ENCODE measurements around the gene SLC36A4. TPM values are rescaled to one million over a fixed set of nuclear protein-coding genes. Genes with fewer than 3 reads are reported as not detected.

Gene SLC36A4
- total RNA-seq, 2 experiments from 2014 or later: 13.9 to 16.1 TPM

DNA sequence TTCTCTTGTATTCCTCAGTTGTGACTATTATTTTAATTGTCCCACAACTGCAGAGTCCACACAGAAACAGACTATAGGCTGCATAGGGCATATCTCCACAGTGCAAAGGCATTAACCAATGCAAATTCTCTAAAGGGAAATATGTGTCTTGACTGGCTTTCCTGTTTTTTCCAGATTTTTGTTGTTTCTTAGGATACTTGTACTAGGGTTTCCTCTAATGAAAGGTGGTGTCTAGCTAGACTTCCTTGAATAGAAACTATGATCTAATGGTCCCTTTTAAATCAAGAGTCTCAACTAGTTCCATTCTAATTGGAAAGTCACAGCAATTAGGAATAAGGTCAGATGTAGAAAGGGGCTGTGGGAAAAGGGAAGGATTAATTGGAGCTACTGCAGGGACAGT, 37.6 kb downstream of the SLC36A4 start:
- Mint-ChIP-seq H3K4me1 (no peaks in the 10 kb centered on the region), H3K4me3 (no peak overlapping the region), H3K9me3 (ENCODE audit: low read depth) (peaks cover 2% of the 10 kb centered on the region), H3K27me3 (no peaks in the 10 kb centered on the region), H3K36me3 (ENCODE audit: low read depth) (peaks cover 46% of the 10 kb centered on the region), H3K27ac (no peak overlapping the region)
- ATAC-seq (no peak), DNase-seq (no peak)
- ChIA-PET POLR2A (no interaction called here), CTCF (interaction anchor here (0.6 to 1.1 kb wide), 3 partner anchors 9 to 32 kb away, joined by 3 to 4 read pairs (median 4); no protein-coding TSS in a partner anchor)
- intact Hi-C loops (cut with DNase I, micrococcal nuclease): no loop called here

DNA sequence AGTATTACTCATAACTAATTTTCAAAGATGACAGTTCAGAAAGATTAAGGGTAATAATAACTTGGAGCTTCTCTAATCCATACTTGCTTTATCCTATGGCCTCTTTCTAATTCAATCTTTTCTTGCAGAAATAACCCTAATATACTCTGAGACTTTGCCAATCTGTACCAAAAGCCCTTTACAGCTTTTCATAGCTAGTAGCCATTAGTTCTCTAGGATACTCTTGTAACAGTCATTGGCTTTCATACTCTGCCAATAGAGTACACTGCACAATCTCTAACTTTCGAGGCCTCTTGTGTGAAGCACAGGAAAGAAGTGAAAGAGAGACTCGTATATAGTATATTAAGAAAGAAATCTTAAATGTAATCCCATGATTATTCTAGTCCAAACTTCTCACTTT, 38.1 kb downstream of the SLC36A4 start:
- H3K4me1 Mint-ChIP-seq: no peaks in the 10 kb centered on the region
- H3K27ac Mint-ChIP-seq: no peak overlapping the region
- H3K4me3 Mint-ChIP-seq: no peak overlapping the region
- CTCF ChIA-PET: interaction anchor here (0.6 kb wide), 1 partner anchor 11 kb away, joined by 3 read pairs; no protein-coding TSS in a partner anchor
- intact Hi-C loops (cut with DNase I, micrococcal nuclease): no loop called here
- no peaks in the 10 kb centered on the region for H3K27me3 Mint-ChIP-seq
- ATAC-seq (no peak), DNase-seq (no peak)
- peaks cover 2% of the 10 kb centered on the region for H3K9me3 Mint-ChIP-seq (ENCODE audit: low read depth)
- POLR2A ChIA-PET: no interaction called here
- peaks cover 42% of the 10 kb centered on the region for H3K36me3 Mint-ChIP-seq (ENCODE audit: low read depth)

DNA sequence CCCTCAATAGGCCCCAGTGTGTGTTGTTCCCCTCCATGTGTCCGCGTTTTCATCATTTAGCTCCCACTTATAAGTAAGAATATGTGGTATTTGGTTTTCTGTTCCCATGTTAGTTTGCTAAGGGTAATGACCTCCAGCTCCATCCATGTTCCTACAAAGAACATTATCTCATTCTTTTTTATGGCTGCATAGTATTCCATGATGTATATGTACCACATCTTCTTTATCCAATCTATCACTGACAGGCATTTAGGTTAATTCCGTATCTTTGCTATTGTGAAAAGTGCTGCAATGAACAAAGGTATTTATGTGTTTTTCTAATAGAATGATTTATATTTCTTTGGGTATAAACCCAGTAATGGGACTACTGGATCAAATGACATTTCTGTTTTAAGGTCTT, 42.1 kb downstream of the SLC36A4 start:
- intact Hi-C loops (cut with DNase I, micrococcal nuclease): no loop called here
- CTCF ChIA-PET: interaction anchor here (1.1 kb wide), 1 partner anchor 14 kb away, joined by 5 read pairs; no protein-coding TSS in a partner anchor
- H3K27me3 Mint-ChIP-seq: no peaks in the 10 kb centered on the region

GRCh38 chr11:93145390-93145915, 52.3 kb downstream of the SLC36A4 start:
- no peak overlapping the region for H3K27ac Mint-ChIP-seq
- peaks cover 3% of the 10 kb centered on the region for H3K9me3 Mint-ChIP-seq (ENCODE audit: low read depth)
- intact Hi-C loops (cut with DNase I, micrococcal nuclease): no loop called here
- ChIA-PET CTCF (interaction anchor here (0.6 to 1.3 kb wide), 2 partner anchors 16 to 415 kb away, joined by 3 to 4 read pairs; no protein-coding TSS in a partner anchor), POLR2A (no interaction called here)
- DNase-seq: no peak
- no peaks in the 10 kb centered on the region for H3K27me3 Mint-ChIP-seq
- no peak overlapping the region for H3K4me3 Mint-ChIP-seq
- peaks cover 9% of the 10 kb centered on the region for H3K36me3 Mint-ChIP-seq (ENCODE audit: low read depth)
- ATAC-seq: no peak
- no peaks in the 10 kb centered on the region for H3K4me1 Mint-ChIP-seq

More for the DNA sequence above, 42.1 kb downstream of the SLC36A4 start:
- no peak overlapping the region for H3K4me3 Mint-ChIP-seq
- POLR2A ChIA-PET: no interaction called here
- H3K36me3 Mint-ChIP-seq (ENCODE audit: low read depth): peaks cover 22% of the 10 kb centered on the region
- H3K9me3 Mint-ChIP-seq (ENCODE audit: low read depth): peaks cover 2% of the 10 kb centered on the region
- H3K4me1 Mint-ChIP-seq: no peaks in the 10 kb centered on the region
- DNase-seq: no peak
- ATAC-seq: no peak
- no peak overlapping the region for H3K27ac Mint-ChIP-seq

GRCh38 chr11:93143800-93144199, 54.0 kb downstream of the SLC36A4 start:
- no peaks in the 10 kb centered on the region for H3K4me1 Mint-ChIP-seq
- H3K27ac Mint-ChIP-seq: no peak overlapping the region
- ChIA-PET CTCF (interaction anchor here (1.7 kb wide), 1 partner anchor 9 kb away, joined by 3 read pairs; no protein-coding TSS in a partner anchor), POLR2A (no interaction called here)
- DNase-seq: no peak
- peaks cover 3% of the 10 kb centered on the region for H3K9me3 Mint-ChIP-seq (ENCODE audit: low read depth)
- H3K36me3 Mint-ChIP-seq (ENCODE audit: low read depth): peaks cover 6% of the 10 kb centered on the region
- intact Hi-C loops (cut with DNase I, micrococcal nuclease): no loop called here
- H3K27me3 Mint-ChIP-seq: no peaks in the 10 kb centered on the region
- H3K4me3 Mint-ChIP-seq: no peak overlapping the region
- no peak for ATAC-seq

DNA sequence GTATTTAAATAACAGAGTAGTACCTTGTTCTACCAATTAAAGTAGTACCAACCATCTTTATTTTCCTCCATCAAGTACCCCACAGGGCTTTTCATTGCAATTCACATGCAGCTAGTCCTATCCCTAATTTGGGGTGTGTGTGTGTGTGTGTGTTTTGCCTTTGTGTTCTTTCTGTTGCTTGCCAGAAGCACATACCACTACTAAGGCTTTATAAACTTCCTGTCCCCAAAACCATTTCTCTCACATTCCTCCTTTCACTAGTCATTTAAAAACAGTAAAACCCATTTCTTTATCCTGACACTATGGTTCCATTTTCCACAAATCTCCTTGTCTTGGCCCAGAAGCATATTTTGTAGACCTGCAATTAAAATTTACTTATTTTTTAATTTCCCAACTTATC, 54.6 kb downstream of the SLC36A4 start:
- DNase-seq (no peak), ATAC-seq (no peak)
- no peak overlapping the region for H3K27ac Mint-ChIP-seq
- peaks cover 6% of the 10 kb centered on the region for H3K36me3 Mint-ChIP-seq (ENCODE audit: low read depth)
- no peaks in the 10 kb centered on the region for H3K4me1 Mint-ChIP-seq
- no peak overlapping the region for H3K4me3 Mint-ChIP-seq
- CTCF ChIA-PET: no interaction called here
- no peaks in the 10 kb centered on the region for H3K27me3 Mint-ChIP-seq
- POLR2A ChIA-PET: no interaction called here
- intact Hi-C loops (cut with DNase I, micrococcal nuclease): no loop called here
- H3K9me3 Mint-ChIP-seq (ENCODE audit: low read depth): peaks cover 3% of the 10 kb centered on the region

DNA sequence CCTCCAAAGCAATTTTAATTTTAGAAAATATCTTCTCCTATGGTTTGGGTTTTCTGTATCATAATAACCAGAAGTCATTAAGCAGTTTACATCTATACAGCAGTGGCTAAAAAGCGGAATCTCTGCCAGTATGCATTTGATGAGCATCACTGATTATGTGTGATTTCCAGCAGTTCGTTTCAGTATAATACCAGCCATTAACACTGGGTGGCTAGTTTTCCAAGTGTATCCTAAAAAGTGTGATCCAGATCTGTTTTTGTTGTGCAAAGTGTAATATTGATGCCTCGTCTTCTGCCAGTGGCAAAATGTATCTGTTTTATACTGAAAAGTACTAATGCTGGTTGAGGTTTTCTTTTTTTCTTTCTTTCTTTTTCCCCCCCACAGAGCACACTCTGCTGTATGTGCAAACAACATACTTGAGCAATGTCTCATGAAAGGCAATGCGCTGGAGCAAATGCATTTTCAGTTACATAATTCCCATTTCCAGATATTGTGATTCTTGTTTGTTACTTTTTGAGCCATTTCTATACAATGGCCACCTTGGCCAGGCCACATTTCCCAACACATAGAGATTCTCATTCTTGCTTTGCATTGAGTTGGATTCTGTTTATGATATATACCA, 64.2 kb downstream of the SLC36A4 start:
- H3K4me3 Mint-ChIP-seq: no peak overlapping the region
- no peak for DNase-seq
- POLR2A ChIA-PET: no interaction called here
- peaks cover 7% of the 10 kb centered on the region for H3K36me3 Mint-ChIP-seq (ENCODE audit: low read depth)
- no peaks in the 10 kb centered on the region for H3K27me3 Mint-ChIP-seq
- intact Hi-C loops (cut with DNase I, micrococcal nuclease): no loop called here
- H3K4me1 Mint-ChIP-seq: no peaks in the 10 kb centered on the region
- ATAC-seq: no peak
- no peak overlapping the region for H3K27ac Mint-ChIP-seq
- H3K9me3 Mint-ChIP-seq (ENCODE audit: low read depth): no peaks in the 10 kb centered on the region
- CTCF ChIA-PET: no interaction called here

DNA sequence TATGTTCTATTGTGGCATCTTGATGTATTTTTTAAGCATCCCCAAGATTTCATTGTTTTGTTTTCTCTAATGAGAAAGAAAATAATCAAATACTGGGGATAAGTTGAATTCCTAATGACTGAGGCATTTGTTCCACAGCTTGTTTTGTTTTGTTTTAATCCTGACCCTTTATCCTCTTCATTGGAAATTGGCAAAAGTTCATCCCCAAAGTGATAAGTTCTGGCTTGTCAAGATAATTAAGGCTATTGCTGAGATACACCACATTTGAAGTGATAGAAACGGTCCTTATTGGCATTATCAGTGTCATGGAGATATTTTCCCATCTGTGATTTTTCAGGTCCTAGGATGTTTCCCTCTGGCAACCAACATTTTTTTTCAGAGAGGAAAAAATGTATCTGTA, 65.0 kb downstream of the SLC36A4 start:
- intact Hi-C loops (cut with DNase I, micrococcal nuclease): no loop called here
- ChIA-PET CTCF (no interaction called here), POLR2A (no interaction called here)
- no peak overlapping the region for H3K27ac Mint-ChIP-seq
- no peak overlapping the region for H3K4me3 Mint-ChIP-seq
- ATAC-seq (no peak), DNase-seq (no peak)
- peaks cover 7% of the 10 kb centered on the region for H3K36me3 Mint-ChIP-seq (ENCODE audit: low read depth)
- H3K4me1 Mint-ChIP-seq: no peaks in the 10 kb centered on the region
- no peaks in the 10 kb centered on the region for H3K9me3 Mint-ChIP-seq (ENCODE audit: low read depth)
- no peaks in the 10 kb centered on the region for H3K27me3 Mint-ChIP-seq

DNA sequence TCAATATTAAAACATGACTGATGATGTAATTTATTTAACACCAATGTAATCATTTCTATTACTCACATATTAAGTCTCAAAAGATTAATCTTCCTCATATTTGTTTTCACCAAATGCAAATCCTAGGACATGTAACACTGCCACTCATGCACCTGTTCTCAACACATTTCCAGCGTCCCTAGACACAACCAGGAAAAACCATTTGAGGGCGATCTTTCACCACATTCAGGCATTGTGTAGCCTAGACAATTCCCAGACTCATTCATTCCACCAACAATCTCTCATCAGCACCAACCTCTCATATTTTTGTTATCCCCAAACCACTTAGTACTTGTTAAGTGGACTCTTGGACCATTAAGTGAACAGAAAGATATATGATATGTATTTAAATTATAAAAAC, 66.1 kb downstream of the SLC36A4 start:
- Mint-ChIP-seq H3K4me3 (no peak overlapping the region), H3K36me3 (ENCODE audit: low read depth) (peaks cover 7% of the 10 kb centered on the region), H3K9me3 (ENCODE audit: low read depth) (no peaks in the 10 kb centered on the region), H3K27me3 (peaks cover 4% of the 10 kb centered on the region), H3K4me1 (no peaks in the 10 kb centered on the region), H3K27ac (no peak overlapping the region)
- CTCF ChIA-PET: no interaction called here
- intact Hi-C loops (cut with DNase I, micrococcal nuclease): no loop called here
- no peak for DNase-seq
- POLR2A ChIA-PET: no interaction called here
- no peak for ATAC-seq

DNA sequence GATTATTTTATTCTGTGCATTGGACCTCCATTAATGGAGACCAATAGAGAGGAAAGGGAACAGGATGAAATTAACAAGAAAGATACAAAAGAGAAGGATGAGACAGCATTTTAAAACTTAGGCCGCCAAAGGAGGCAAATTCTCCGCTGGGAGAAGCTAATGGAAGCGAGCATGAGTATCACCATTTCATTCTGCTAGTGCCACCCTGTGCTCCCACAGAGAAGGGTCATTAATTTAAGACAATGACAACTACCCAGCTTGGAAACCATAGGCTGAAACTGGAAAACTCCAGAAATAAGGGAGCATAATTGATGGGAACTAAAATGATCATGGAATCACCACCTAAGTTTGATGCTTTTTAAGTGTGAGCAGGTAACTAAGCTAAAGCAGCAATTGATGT, 69.2 kb downstream of the SLC36A4 start:
- DNase-seq (no peak), ATAC-seq (no peak)
- Mint-ChIP-seq H3K27me3 (peaks cover 17% of the 10 kb centered on the region), H3K9me3 (ENCODE audit: low read depth) (peaks cover 3% of the 10 kb centered on the region), H3K4me3 (no peak overlapping the region), H3K27ac (no peak overlapping the region), H3K36me3 (ENCODE audit: low read depth) (no peaks in the 10 kb centered on the region), H3K4me1 (no peaks in the 10 kb centered on the region)
- ChIA-PET CTCF (no interaction called here), POLR2A (no interaction called here)
- intact Hi-C loops (cut with DNase I, micrococcal nuclease): no loop called here

- no peak overlapping the region for H3K27ac Mint-ChIP-seq
- CTCF ChIA-PET: no interaction called here
These were observed 74.4 kb downstream of the SLC36A4 start for GRCh38 chr11:93123351-93123898.

GRCh38 chr11:93122535-93123235, 75.1 kb downstream of the SLC36A4 start:
- DNase-seq: no peak
- intact Hi-C loops (cut with DNase I, micrococcal nuclease): no loop called here
- ATAC-seq: no peak
- ChIA-PET POLR2A (no interaction called here), CTCF (no interaction called here)
- Mint-ChIP-seq H3K36me3 (ENCODE audit: low read depth) (no peaks in the 10 kb centered on the region), H3K4me3 (no peak overlapping the region), H3K27ac (no peak overlapping the region), H3K4me1 (no peaks in the 10 kb centered on the region), H3K27me3 (peaks cover 29% of the 10 kb centered on the region), H3K9me3 (ENCODE audit: low read depth) (peaks cover 3% of the 10 kb centered on the region)

More at GRCh38 chr11:93123351-93123898, 74.4 kb downstream of the SLC36A4 start:
- no peaks in the 10 kb centered on the region for H3K36me3 Mint-ChIP-seq (ENCODE audit: low read depth)
- POLR2A ChIA-PET: no interaction called here
- H3K27me3 Mint-ChIP-seq: peaks cover 28% of the 10 kb centered on the region
- no peak overlapping the region for H3K4me3 Mint-ChIP-seq
- no peak for ATAC-seq
- H3K9me3 Mint-ChIP-seq (ENCODE audit: low read depth): peaks cover 3% of the 10 kb centered on the region
- DNase-seq: no peak
- H3K4me1 Mint-ChIP-seq: no peaks in the 10 kb centered on the region
- intact Hi-C loops (cut with DNase I, micrococcal nuclease): no loop called here

Data from activated CD4-positive, alpha-beta T cell treated with anti-CD3 and anti-CD28 coated beads for 36 hours (primary cell).